Motor neuron (in vitro differentiated cells): ENCODE measurements around the gene RGS6. TPM values are rescaled to one million over a fixed set of nuclear protein-coding genes. Genes with fewer than 3 reads are reported as not detected.

Experiments
- ATAC-seq, 8 experiments: fragments of 200-7000 bp; cut with Tn5 transposase; replicated peaks in 6 of 8; 2 replicates each; pipeline ENCODE4 v1.8.0; 2021; ENCODE audit warnings: mild to moderate bottlenecking in 8 of 8, moderate library complexity in 8 of 8
- H3K27ac ChIP-seq, 2 donors: fragments of 250-450 bp; sonication (Bioruptor Pico); 2 replicates each; pipeline ENCODE4 v1.9.0; 2021; ENCODE audit warnings: antibody characterized with exemption in 2 of 2, mild to moderate bottlenecking in 2 of 2, moderate library complexity in 1 of 2
- H3K4me1 ChIP-seq, 2 donors: fragments of 250-450 bp; sonication (Bioruptor Pico); replicated peaks in 1 of 2; 2 replicates each; pipeline ENCODE4 v1.6.1; 2021; ENCODE audit warnings: antibody characterized with exemption in 2 of 2, mild to moderate bottlenecking in 2 of 2, moderate library complexity in 1 of 2
- H3K4me3 ChIP-seq, 5 donors: fragments of 250-450 bp; sonication (Bioruptor Pico); 2 replicates each; pipeline ENCODE4 v1.9.0; 2021; ENCODE audit warnings: antibody characterized with exemption in 5 of 5, mild to moderate bottlenecking in 5 of 5, moderate library complexity in 4 of 5
- WGBS, 10 experiments: fragments of 450-650 bp; shearing (Covaris generic); methylation state at CpG; one replicate each; pipeline ENCODE4 v1.0.0; 2022; 5-methylcytosine and 5-hydroxymethylcytosine counted together
- in situ Hi-C, 9 experiments: fragments of 400-800 bp; cut with MboI; loops; one replicate each; pipeline ENCODE4 v1.15.0; 2021; ENCODE audit warnings: low sequenced_read_pairs in 9 of 9, low pct_unique_long_range_greater_than_20kb in 2 of 9; ENCODE audit not compliant: unreplicated experiment in 9 of 9
- total RNA-seq, 8 experiments: library from RNA; unstranded; fragments of 300-600 nt; gene quantifications; 2 replicates each; pipeline versions ENCODE4 v1.2.3 to v1.2.4, GENCODE V29; 2022

Gene RGS6
- total RNA-seq, 8 experiments from 2014 or later: 0.22 to 15.5 (median 1.3) TPM

GRCh38 chr14:72607386-72608130 is 675.3 kb downstream of the RGS6 start:
- peak overlapping the region in 1 of 2 donors; percentile 26 for H3K27ac ChIP-seq
- 34 to 100% (median 66%) methylated on average over 2 to 10 of the region's 12 CpGs; no CpG with 5 or more reads in 1 of the 10 experiments for WGBS, 10 experiments
- peaks cover 3 to 15% of the 10 kb centered on the region in 2 donors for H3K4me1 ChIP-seq
- peak in 5 of 8 experiments; percentile 27 to 60 (median 49) for ATAC-seq
- in situ Hi-C loops: no loop called here
- H3K4me3 ChIP-seq: no peak overlapping the region

GRCh38 chr14:72608391-72609204 is 676.4 kb downstream of the RGS6 start:
- Histone ChIP-seq H3K4me1 (peaks cover 3 to 21% of the 10 kb centered on the region in 2 donors), H3K4me3 (no peak overlapping the region), H3K27ac (no peak overlapping the region)
- peak; percentile 47 to 92 (median 87) for ATAC-seq
- WGBS, 10 experiments: 18 to 73% (median 50%) methylated on average over 3 to 8 of the region's 8 CpGs; no CpG with 5 or more reads in 2 of the 10 experiments
- in situ Hi-C loops: no loop called here

GRCh38 chr14:72609205-72609916 is 677.1 kb downstream of the RGS6 start:
- Histone ChIP-seq H3K27ac (no peak overlapping the region), H3K4me1 (peaks cover 3 to 22% of the 10 kb centered on the region in 2 donors), H3K4me3 (no peak overlapping the region)
- no peak for ATAC-seq
- 67 to 86% (median 82%) methylated on average over 1 to 4 of the region's 12 CpGs; no CpG with 5 or more reads in 6 of the 10 experiments for WGBS, 10 experiments
- in situ Hi-C loops: no loop called here

DNA sequence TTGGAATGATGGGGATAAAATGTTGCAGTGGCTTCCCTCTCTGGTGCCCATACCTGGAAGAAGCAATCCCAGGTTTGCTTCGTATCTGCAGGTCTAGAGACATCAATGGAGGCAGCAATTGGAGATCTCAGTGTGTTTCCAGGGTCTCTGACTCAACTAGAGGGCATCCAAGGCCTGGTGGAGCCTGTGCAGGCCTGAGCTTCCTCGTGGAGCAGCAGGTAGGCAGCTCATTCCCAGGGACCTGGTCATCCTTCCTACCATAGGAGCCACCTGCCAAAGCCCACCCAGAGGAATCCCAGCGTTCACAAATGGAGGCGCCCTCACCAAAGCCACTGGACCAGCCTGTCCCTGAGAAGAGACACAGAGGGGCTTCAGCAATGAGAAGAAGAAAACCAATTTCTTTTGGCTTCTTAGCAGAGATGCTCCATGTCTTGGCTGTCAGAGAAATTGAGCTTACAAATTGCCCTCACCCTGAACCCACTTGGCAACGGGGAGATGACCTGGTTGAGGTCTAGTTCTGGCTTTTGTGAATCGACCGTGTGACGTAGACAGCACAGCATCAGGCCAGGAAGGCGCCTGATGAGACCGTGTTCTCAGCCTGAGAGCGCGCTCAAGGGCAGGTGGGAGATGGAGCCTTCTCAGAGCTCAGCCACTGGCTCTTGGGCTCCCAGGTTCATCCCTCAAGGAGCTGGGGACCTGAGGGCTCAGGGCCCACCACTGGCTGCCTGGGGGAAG is 678.0 kb downstream of the RGS6 start:
- ATAC-seq: no peak
- H3K4me1 ChIP-seq: peaks cover 3 to 22% of the 10 kb centered on the region in 2 donors
- 49 to 96% (median 78%) methylated on average over 2 to 6 of the region's 12 CpGs; no CpG with 5 or more reads in 2 of the 10 experiments for WGBS, 10 experiments
- in situ Hi-C loops: no loop called here
- no peak overlapping the region for H3K27ac ChIP-seq
- no peak overlapping the region for H3K4me3 ChIP-seq

DNA sequence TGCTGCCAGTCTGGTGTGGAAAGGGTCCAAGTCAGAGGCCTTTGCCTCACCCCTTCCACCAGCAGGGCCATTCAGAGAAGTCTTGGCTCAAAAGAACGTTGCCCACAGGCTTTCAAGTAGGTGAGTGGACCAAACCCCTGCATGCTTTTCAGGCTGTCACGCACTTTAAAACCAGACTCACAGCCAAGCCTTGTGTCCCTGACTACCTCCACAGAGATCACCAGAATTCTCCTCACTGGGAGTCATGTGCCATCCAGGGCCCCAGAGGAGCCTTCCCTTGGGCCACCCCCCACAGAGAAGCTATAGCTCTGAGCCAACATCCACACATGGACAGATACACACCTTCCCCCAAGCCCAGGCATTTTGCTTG is 678.6 kb downstream of the RGS6 start:
- in situ Hi-C loops: no loop called here
- Histone ChIP-seq H3K4me3 (no peak overlapping the region), H3K27ac (no peak overlapping the region), H3K4me1 (peaks cover 3 to 22% of the 10 kb centered on the region in 2 donors)
- WGBS, 10 experiments: 49 to 80% (median 60%) methylated on average over 1 to 2 of the region's 2 CpGs; no CpG with 5 or more reads in 7 of the 10 experiments
- no peak for ATAC-seq

DNA sequence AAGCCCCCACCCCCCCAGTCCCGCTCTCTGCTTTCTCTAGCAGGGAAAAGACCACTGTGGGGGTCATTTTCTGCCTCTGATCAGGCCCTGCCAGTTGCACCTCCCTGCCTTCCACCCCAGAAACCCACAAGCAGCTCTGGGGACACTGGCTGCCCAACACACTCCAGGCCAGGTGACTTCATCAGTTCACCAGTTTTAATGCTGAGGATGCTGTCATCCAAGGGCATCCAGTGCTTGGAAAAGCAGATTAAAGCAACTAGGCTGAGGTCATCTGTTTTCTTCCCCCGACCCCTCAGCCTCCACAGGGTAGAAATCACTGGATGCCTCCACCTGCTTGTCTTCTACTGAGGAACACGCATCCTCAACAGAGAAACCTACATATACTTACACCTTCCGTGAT is 679.3 kb downstream of the RGS6 start:
- in situ Hi-C loops: no loop called here
- ATAC-seq: peak in 5 of 8 experiments; percentile 46 to 70 (median 61)
- Histone ChIP-seq H3K4me1 (peaks cover 3 to 22% of the 10 kb centered on the region in 2 donors), H3K27ac (no peak overlapping the region), H3K4me3 (no peak overlapping the region)
- WGBS, 10 experiments: 60 to 100% (median 83%) methylated on average over 1 to 3 of the region's 4 CpGs; no CpG with 5 or more reads in 2 of the 10 experiments

DNA sequence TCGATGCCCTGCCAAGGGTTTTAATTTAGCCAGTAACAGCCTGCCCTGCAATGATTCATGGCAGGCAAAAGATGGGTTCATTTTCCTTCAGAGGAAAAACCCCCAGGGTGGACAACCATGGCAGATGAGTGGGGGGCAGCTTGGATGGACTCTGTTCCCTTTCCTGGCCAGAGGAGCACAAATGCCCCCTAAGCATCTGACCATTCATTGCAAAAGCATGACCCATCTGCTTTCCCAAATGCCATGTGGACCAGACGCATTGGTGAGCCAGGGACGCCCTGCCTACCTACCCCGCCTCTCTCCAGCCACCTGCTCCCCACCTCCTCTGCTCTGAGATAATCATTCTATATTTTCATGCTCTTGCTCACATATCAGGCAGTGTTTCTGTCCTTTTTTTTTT is 679.8 kb downstream of the RGS6 start:
- in situ Hi-C loops: no loop called here
- no peak for ATAC-seq
- no peak overlapping the region for H3K27ac ChIP-seq
- peaks cover 3 to 22% of the 10 kb centered on the region in 2 donors for H3K4me1 ChIP-seq
- 91 to 100% (median 93%) methylated on average over 1 to 4 of the region's 4 CpGs; no CpG with 5 or more reads in 5 of the 10 experiments for WGBS, 10 experiments
- no peak overlapping the region for H3K4me3 ChIP-seq

DNA sequence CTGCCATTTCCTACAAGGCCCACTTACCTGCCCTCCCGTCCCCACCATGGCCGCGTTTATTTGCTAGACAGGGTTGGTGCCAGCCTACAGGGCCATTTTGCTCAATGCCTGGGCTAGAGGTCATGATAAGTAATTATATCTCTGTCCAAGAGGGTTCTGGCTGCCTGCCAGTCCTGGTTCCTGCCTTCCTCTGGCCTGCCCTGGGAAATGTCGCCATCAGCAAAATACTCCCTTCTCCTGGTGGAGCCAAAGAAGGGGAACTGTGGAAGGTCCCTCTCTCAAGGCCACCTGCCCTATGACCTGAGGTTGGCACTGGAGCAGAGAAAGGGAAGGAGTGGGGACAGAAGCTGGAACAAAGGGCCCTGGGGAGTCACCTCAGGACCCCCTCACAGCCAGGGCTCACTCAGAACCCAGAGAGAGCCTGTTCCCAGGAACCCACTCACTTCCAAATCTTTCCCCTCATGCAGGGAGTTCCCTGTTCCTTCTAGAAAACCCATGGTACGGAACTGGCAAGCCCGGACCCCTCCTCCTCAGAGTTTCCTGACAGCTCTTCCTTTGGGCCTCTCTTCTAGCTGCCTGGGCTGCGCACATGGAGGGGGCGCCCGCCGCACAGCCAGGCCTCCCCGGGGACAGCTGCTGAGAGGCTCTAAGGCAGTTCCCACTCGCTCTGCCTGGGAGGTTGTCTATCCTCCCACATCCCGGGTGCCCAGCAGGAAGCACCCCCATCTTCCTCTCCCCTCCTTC is 681.2 kb downstream of the RGS6 start:
- peaks cover 9 to 17% of the 10 kb centered on the region in 2 donors for H3K4me1 ChIP-seq
- in situ Hi-C loops: no loop called here
- peak in 1 of 8 experiments; percentile 24 for ATAC-seq
- no peak overlapping the region for H3K4me3 ChIP-seq
- H3K27ac ChIP-seq: no peak overlapping the region
- WGBS, 10 experiments: 54 to 100% (median 100%) methylated on average over 1 to 3 of the region's 13 CpGs; no CpG with 5 or more reads in 7 of the 10 experiments

DNA sequence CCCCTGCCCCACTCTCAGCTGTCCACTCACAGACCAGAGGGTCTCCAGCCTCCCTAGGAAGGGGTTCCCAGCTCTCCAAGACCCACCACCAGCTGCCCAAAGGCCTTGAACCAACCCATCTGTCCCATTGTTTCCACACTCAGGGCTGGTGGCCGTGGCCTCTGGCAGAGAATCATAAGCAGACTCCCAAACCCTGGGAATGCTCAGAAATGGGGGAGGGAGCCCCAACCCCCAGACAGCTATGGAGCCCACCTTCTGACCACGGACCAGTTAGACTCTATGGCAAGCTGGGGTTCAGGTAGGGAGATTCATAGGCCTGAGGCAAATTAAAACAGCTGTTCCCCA is 681.7 kb downstream of the RGS6 start:
- 40 to 80% methylated on average over 1 of the region's 2 CpGs; no CpG with 5 or more reads in 8 of the 10 experiments for WGBS, 10 experiments
- in situ Hi-C loops: no loop called here
- Histone ChIP-seq H3K4me1 (peaks cover 9 to 17% of the 10 kb centered on the region in 2 donors), H3K27ac (no peak overlapping the region), H3K4me3 (no peak overlapping the region)
- ATAC-seq: no peak

DNA sequence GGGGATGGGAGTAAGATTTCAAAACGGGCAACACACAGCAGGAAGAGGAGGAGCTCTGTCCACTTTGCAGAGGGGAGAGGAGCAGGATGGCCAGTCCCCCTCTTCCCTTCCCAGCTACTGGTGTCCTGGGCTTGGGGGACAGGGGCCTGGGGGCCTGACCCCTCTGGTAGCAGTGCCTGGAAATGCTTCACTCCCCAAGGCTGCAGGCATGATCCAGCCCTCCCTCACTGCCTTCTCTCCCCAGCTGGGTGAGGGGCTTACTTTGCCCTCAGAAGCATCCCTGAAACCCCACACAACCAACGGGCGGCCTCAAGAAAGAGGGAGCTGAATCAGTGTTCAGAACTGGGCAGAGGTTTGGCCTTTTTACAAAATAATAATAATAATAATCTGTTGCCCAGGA is 682.1 kb downstream of the RGS6 start:
- H3K27ac ChIP-seq: no peak overlapping the region
- ATAC-seq: no peak
- peaks cover 9 to 17% of the 10 kb centered on the region in 2 donors for H3K4me1 ChIP-seq
- no peak overlapping the region for H3K4me3 ChIP-seq
- in situ Hi-C loops: no loop called here
- WGBS, 10 experiments: 67 to 80% methylated on average over 1 to 3 of the region's 3 CpGs; no CpG with 5 or more reads in 8 of the 10 experiments

GRCh38 chr14:72614891-72615415 is 682.7 kb downstream of the RGS6 start:
- Histone ChIP-seq H3K4me3 (no peak overlapping the region), H3K27ac (no peak overlapping the region), H3K4me1 (peaks cover 9 to 17% of the 10 kb centered on the region in 2 donors)
- in situ Hi-C loops: no loop called here
- 0 to 90% (median 72%) methylated on average over 1 to 6 of the region's 11 CpGs; no CpG with 5 or more reads in 5 of the 10 experiments for WGBS, 10 experiments
- no peak for ATAC-seq
